GM12892 (cell line): ENCODE results near the gene CATSPERB.

Experiments
- POLR2A ChIP-seq: IDR thresholded peaks from 2 replicates; pipeline ENCODE4 v1.6.1; 2011; ENCODE audit warnings: low read depth, low read length, control low read depth
- POLR2AphosphoS5 ChIP-seq: IDR thresholded peaks from 2 replicates; pipeline ENCODE4 v1.6.1; 2011; ENCODE audit warnings: low read depth, low read length, control low read depth

DNA sequence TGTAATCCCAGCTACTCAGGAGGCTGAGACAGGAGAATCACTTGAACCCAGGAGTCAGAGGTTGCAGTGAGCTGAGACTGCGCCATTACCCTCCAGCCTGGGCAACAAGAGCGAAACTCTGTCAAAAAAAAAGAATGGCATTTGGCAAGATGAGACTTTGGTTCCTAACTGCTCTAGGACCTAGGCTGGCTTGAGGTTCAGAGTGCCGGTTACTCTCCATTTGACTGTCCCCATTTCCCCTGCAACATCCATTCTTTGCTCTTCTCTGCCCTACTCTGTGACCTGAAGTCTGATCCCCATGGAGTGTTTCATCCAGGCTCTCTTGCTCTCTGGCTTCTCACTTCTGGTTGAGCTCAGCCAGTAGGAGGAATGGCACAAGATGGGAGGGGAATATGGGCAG, 195.6 kb downstream of the CATSPERB start:
- no peak for TF ChIP-seq POLR2AphosphoS5
- TF ChIP-seq POLR2A, result no peak
